Mammary epithelial cell (primary cell): Measurements from ENCODE around the gene LCE1A.

ENCODE experiments used
- EZH2 ChIP-seq: IDR thresholded peaks from 2 replicates; pipeline ENCODE4 v1.6.1; 2012; ENCODE audit warnings: low read length, inconsistent platforms, borderline replicate concordance
- TF ChIP-seq, protein P1 (sequence below), 2 donors: IDR thresholded peaks in 1 of 2; conservative IDR thresholded peaks in 1 of 2; 2 replicates each; pipeline ENCODE4 v1.5.1; 2011 to 2012; ENCODE audit warnings: inconsistent platforms in 2 of 2, low read length in 2 of 2, mild to moderate bottlenecking in 2 of 2, control low read depth in 1 of 2, low read depth in 1 of 2; ENCODE audit not compliant: insufficient read depth in 1 of 2; ENCODE audit errors: extremely low read depth in 1 of 2

DNA sequence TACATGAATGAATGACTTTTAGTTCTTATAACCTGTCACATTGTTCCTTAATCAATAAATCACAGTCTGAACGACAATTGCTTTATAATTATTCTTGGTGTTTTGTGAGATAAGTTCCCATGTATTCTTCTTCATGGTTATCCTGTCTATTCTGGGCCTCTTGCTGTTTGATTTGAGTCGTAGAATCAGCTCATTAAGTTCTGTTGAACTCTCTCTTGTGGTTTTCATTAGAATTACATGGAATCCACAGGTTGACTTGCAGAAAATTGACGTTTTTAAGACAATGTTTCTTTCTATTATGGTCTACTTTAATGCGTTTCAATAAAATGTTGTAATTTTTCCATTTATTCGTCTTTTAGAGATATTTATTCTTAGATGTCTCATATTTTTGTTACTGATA, 4.0 kb upstream of the LCE1A start:
- TF ChIP-seq, protein P1, sequence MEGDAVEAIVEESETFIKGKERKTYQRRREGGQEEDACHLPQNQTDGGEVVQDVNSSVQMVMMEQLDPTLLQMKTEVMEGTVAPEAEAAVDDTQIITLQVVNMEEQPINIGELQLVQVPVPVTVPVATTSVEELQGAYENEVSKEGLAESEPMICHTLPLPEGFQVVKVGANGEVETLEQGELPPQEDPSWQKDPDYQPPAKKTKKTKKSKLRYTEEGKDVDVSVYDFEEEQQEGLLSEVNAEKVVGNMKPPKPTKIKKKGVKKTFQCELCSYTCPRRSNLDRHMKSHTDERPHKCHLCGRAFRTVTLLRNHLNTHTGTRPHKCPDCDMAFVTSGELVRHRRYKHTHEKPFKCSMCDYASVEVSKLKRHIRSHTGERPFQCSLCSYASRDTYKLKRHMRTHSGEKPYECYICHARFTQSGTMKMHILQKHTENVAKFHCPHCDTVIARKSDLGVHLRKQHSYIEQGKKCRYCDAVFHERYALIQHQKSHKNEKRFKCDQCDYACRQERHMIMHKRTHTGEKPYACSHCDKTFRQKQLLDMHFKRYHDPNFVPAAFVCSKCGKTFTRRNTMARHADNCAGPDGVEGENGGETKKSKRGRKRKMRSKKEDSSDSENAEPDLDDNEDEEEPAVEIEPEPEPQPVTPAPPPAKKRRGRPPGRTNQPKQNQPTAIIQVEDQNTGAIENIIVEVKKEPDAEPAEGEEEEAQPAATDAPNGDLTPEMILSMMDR (conservative IDR thresholded peaks at IDR 0.05 in 1 of 2, IDR thresholded peaks at IDR 0.05 in 1 of 2; ENCODE audit: extremely low read depth in 1 of 2, insufficient read depth in 1 of 2, low read depth in 1 of 2, low read length in 2 of 2): no peak
- TF ChIP-seq EZH2: no peak
